ENCODE results near the gene ACVR1.

Gene ACVR1

DNA sequence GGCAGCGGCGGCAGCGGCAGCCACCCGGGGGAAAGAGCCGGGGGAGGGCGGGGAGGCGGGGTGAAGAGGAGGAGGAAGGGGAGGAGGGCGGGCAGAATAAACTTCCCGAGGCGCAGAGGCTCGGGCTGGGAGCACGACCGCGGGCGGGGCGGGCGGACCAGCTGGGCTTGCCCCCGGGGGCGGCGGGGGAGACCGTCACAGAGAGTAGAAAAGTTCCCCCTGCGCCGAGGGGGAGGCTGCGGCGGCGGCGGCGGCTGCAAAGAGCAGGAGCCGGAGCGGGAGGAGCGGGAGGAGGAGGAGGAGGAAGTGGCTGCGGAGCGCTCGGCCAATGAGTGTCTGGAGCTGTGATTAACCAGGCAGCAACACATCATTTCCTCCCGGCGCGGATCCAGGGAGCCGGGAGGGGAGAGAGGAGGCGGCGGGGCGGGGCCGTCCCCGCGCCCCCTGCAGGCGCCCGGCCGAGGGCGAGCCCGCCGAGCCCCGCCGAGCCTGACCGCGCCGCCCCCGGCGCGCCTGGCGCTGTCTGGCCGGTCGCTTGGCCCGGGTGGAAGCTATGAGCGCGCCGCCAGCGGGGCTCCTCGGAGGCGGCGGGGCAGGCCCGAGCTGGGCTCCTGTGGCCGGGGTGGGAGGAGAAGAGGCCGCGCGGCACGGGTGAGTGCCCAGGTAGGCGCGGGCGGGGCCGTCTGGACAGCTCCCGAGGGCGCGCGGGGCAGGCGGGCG, at the start of gene ACVR1:
TSS of gene ACVR1 (minus strand) at position 265 of the 720 bp plus-strand sequence. CDS start 76,837 bp downstream, outside the sequence.
- peak; percentile 98 for DNase-seq

- no peak for DNase-seq
Measured at GRCh38 chr2:157925071-157925470, 48.9 kb upstream of the ACVR1 start.

DNA sequence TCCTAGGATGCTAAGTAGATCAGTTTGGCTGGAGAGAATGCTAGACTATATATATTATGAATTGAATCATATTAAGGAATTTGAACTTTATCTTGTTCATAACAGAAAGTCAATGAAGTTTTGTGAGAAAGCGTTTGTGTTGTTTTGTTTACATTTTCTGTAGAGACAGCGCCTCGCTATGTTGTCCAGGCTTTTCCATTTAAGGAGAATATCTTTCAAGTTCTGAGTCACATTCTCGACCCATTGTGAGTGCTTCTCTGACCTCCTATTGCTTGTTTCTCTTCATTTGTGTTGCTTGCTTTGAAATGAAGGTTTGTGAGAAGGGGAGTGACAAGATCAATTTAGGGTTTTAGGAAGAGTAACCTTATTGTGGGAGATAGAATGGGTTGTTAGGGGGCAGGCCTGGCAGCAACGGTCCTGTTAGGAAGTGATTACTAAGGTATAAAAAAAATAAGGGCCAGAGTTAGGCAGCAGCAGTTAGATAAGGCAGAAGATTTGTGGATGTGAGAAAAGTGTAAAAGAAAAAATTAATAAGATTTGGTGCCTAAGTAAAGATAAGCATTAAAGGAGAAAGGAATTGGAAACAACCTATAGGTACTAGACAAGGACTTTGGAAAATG, 47.6 kb upstream of the ACVR1 start:
- no peak for DNase-seq

- no peak for DNase-seq
Measured at GRCh38 chr2:157922815-157923214, 46.7 kb upstream of the ACVR1 start.

GRCh38 chr2:157922336-157922735, 46.2 kb upstream of the ACVR1 start:
- DNase-seq: no peak

GRCh38 chr2:157920736-157921135, 44.6 kb upstream of the ACVR1 start:
- no peak for DNase-seq

DNA sequence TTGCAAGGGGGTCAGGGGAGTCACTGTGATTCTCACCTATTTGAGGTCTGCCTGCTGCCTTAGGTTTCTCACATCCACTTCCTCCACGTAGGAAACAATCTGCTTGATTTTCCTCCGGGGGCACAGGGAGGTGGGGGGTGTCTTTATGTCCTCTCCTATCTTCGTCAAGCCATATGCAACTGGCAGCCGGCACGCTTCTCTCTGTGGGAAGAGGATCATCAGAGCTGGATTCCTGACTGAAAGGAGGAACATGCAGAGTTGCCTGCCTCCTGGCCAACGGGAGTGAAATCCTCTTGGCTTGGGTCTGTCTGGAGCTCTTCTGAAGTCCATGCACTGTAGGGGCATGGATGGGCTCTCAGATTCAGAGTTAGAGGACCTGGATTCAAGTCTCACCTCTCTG, 43.1 kb upstream of the ACVR1 start:
- DNase-seq: no peak

GRCh38 chr2:157918319-157918718, 42.2 kb upstream of the ACVR1 start:
- DNase-seq: no peak

DNA sequence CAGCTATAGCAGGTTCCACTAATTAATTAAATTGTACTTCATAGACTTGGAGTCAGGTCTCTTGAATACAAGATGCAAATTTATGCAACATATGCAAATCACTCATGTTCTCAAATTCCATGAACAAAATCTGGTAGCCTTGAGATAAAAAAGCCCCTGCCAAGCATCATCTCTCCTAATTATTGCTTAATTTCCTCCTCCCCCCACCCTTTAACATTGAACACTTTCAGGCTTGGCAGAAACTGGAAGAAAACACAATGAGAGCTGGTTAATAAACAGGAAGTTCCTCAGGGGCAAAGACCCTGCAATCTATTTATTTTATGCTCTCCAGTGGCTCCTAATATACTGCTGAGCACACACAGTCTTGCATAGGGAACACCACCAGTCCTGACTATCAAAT, 35.6 kb upstream of the ACVR1 start:
- DNase-seq: no peak

- no peak for DNase-seq
Measured at GRCh38 chr2:157911246-157911645, 35.1 kb upstream of the ACVR1 start.

- no peak for DNase-seq
Measured at GRCh38 chr2:157905092-157905491, 29.0 kb upstream of the ACVR1 start.

DNA sequence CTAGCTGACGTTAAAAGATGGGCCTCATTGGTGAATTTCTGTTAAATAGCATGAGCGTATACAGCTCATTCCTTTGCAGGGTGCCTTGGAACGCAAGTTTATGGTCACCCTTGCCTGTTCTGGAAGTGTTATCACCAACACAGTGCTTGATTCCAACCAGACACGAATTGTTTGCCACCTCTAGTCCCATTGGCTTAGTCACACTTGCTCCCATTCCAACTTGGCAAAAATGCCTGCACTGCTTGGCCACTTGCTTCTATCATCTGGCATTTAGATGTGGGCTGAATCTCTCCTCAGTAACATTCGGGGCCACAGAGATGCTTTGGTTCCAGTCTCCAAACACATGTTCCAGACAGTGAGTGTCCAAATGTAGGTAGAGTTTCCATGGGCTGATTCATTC, 27.5 kb upstream of the ACVR1 start:
- no peak for DNase-seq

DNA sequence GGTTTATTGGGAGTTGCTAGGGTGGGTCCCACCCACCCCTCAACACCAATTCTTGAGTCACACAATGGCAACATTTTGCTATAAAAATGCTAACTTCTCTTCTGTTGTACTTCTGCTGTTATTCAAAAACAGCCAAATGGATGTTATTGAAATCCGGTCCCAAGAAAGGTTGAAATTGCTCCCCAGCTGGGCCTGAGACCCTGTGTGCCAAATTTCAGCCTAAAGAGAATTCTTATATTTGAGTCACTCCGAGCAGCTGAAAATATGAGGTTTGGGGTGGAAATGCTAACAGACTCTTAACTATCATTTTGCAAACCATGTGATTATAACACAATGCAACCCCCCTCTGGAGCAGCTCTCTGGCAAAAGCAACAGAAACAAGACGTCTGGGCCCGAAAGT, 27.0 kb upstream of the ACVR1 start:
- no peak for DNase-seq

DNA sequence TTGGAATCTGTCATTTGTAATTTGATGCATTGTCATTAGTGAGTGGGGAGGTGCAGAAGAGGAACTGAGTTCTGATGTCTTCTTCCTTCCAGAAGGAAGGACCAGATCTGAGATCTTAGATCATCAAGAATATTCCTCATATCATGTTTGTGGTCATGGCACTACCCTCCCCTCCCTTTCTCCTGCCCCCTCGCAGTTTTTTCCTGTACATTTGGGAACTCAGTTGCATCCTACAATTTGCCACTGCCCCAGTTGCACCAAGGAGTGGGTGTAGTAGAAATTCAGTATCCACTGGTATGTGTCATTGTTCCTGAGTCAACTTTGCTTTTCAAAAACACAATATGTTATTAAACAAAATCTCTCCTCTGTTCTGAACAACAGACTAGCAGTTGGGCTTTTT, 26.6 kb upstream of the ACVR1 start:
- DNase-seq: no peak

DNA sequence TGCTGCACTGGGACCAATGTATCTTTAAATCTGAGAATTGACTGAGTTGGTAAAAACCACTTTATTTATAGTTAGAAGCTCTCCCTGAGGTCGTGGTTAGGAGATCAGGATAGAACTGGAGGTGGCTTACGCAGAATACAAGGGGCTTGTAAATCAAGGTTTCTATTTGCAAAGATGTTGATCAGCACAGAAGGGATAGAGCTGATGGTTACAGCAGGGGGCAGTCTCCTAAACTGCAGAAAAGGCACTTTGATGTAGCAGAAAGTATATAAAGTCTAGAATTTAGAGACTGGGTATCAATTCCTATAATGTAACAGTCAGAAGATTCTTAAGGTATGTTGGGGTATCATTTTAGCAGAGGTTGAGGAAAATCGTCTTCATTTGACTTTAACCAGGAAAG, 25.2 kb upstream of the ACVR1 start:
- DNase-seq: no peak

DNA sequence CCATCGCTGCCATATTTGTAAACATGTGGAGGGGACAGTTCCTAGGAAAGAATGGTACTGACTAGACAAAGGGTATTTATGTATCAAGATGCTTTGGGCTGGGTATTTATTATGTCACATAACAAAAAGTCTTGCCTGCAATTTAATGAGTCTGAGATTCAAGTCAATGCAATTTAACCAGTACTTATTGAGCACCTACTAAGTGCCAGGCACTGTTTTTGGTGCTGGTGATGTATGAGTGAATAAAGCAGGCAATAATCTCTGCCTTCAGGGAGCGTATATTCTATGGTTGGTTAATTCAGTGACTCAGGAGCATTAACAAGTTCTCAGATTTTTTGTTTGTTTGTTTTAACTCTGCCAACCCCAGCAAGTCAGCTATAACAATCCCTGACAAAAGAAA, 24.6 kb upstream of the ACVR1 start:
- DNase-seq: no peak

GRCh38 chr2:157900203-157900602, 24.1 kb upstream of the ACVR1 start:
- no peak for DNase-seq

DNA sequence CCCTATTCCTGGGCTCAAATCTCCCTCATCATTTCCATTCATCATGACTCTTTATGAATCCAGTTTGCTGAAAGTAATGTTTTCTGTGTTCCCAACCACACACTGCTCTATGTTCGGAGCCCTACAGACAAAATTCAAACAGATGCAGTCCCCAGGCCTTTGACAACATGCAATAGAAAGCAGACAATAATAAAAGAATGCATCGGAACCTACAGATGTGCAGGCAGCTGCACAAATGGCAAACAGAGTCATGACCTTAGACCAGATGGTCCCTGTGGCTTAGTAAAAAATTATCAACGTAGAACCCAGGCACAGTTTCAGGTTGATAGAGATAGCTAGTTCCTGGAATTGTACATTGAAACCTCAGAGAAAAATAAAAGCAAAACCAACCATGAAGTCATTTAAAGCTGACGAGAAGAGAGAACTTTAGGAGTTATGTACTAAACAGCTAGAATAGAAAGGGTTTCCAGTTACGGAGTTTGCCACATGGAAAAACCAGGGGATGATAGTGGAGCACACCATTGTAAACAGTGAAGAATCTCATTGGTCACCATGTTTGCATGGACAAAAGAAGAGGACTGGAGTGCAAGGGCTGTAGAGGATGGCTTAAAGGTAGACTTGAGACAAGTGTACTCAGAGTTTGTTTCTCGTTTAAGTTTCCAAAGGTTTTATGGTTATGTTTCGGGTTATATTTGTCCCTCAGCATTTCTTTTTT, 23.2 kb upstream of the ACVR1 start:
- no peak for DNase-seq

GRCh38 chr2:157898591-157898996, 22.5 kb upstream of the ACVR1 start:
- DNase-seq: peak; percentile 82

DNA sequence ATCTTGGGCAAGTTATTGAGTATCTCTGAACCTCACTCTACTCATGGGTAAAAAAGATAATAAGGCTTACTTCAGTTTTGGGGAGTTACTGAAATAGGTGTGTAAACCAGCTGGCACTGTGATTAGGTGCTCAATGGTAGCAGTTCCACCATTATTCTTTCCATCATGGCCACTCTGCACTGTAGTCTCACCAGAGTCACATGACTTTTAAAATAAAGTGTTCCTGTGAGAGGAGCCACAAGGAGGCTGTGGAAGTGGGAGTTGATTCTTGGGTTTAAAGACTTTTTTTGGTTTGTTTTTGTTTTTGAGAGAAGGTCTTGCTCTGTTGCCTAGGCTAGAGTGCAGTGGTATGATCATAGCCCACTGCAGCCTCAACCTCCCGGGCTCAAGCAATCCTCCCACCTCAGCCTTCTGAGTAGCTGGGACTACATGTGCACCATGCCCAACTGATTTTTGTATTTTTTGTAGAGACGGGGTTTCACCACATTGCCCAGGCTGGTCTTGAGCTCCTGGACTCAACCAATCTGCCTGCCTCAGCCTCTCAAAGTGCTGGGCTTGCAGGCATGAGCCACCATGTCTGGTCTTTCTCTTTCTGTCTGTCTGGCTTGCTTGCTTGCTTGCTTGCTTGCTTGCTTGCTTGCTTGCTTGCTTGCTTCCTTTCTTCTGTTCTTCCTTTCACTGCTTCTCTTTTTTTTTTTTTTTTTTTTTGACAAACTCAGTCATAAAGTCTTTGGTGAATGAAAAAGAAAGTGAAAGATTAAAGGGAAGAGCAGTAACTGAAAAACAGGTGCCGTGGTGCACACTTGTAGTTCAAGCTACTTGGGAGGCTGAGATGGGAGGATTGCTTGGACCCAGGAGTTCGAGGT, 21.2 kb upstream of the ACVR1 start:
- DNase-seq: no peak

- DNase-seq: peak; percentile 61
Measured at GRCh38 chr2:157895531-157895930, 19.4 kb upstream of the ACVR1 start.

DNA sequence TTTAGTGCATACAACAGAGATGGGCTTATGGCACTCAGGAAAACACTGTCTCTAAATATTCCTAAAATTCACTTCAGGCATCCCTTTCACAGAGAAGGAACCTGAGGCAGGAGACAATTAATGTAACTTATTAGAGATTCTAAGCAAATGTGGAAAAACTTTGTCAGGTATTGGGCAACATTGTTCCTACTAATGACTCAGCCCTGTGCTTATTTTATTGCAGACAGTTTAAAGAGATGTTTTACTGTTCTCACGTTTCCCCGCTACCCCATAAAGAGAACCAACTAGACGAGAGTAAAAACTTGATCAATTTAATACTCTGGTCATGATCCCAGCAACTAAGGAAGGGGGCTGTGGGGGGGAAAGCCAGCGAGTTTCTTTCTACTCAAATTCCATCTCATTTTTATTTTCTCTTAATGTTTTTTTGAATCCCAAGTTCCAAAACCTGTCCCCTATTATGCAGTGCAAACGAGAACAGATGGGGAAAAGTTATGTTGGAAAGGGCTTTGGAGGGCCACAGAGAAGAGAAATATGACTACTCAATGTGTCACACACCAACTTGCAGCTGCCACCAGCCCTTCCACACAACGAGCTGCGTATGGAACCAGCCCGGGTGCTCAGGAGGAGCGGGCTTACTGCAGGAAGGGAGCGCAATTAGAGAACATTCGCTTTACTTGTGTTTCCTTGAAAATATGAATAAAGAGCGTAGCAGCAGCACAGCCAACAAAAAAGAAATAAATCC, 18.7 kb upstream of the ACVR1 start:
- DNase-seq: peak; percentile 66
